Caco-2 (cell line): Measurements from ENCODE around the gene HBA2. TPM values are rescaled to one million over a fixed set of nuclear protein-coding genes. Genes with fewer than 3 reads are reported as not detected.
"Not testable (repeated sequence)": the region's sequence is repeated elsewhere in the genome, so short reads cannot be mapped to it uniquely, and the experiment has no call there.

Experiments
- BruUV-seq: library from RNA; stranded (reverse); fragments of 400-500 nt; replicated peaks from 2 replicates; lab custom pipeline; 2021; lab: Mats Ljungman, UMichigan
- CTCF ChIA-PET: fragments of 300-600 bp; sonication (Branson Sonifier 250); formaldehyde crosslinking; loops from one replicate; lab custom pipeline; 2022; ENCODE audit warnings: antibody characterized with exemption; lab: Charles Lee
- POLR2A ChIA-PET: fragments of 300-600 bp; sonication (Branson Sonifier 250); formaldehyde crosslinking; loops from one replicate; lab custom pipeline; 2022; ENCODE audit warnings: antibody characterized with exemption; lab: Charles Lee
- DNase-seq, 2 experiments: peaks; one replicate each; pipeline versions ENCODE4 v3.0.0 to v3.0.0-alpha.2; 2020 to 2022
- H3K27me3 ChIP-seq: replicated peaks from 2 replicates; pipeline ENCODE4 v1.6.0; 2011; ENCODE audit warnings: low read length; ENCODE audit not compliant: control insufficient read depth, insufficient read depth
- H3K36me3 ChIP-seq: 2 replicates; pipeline ENCODE4 v1.5.1; 2011; ENCODE audit warnings: low read length; ENCODE audit not compliant: control insufficient read depth, insufficient read depth
- H3K4me1 ChIP-seq: fragments of 250-450 bp; sonication (Bioruptor Pico); 2 replicates; pipeline ENCODE4 v1.5.1; 2020; ENCODE audit warnings: mild to moderate bottlenecking
- H3K4me3 ChIP-seq: 2 replicates; pipeline ENCODE4 v1.5.1; 2011; ENCODE audit warnings: low read depth, mild to moderate bottlenecking, control low read depth, low read length
- H3K9me3 ChIP-seq: fragments of 250-450 bp; sonication (Bioruptor Pico); 2 replicates; pipeline ENCODE4 v1.5.1; 2020; ENCODE audit warnings: mild to moderate bottlenecking, moderate library complexity
- H3K27ac Mint-ChIP-seq: one replicate; pipeline ENCODE4 v1.8.0; 2022; ENCODE audit warnings: mixed read lengths; ENCODE audit not compliant: unreplicated experiment
- H3K27me3 Mint-ChIP-seq: one replicate; pipeline ENCODE4 v1.8.0; 2022; ENCODE audit warnings: mixed read lengths; ENCODE audit not compliant: insufficient read depth, unreplicated experiment
- H3K36me3 Mint-ChIP-seq: one replicate; pipeline ENCODE4 v1.8.0; 2022; ENCODE audit warnings: mild to moderate bottlenecking, mixed read lengths; ENCODE audit not compliant: insufficient read depth, unreplicated experiment
- H3K4me1 Mint-ChIP-seq: one replicate; pipeline ENCODE4 v1.8.0; 2022; ENCODE audit warnings: low read depth, mixed read lengths; ENCODE audit not compliant: unreplicated experiment
- H3K4me3 Mint-ChIP-seq: one replicate; pipeline ENCODE4 v1.8.0; 2022; ENCODE audit warnings: mild to moderate bottlenecking, moderate library complexity, mixed read lengths; ENCODE audit not compliant: unreplicated experiment
- H3K9me3 Mint-ChIP-seq: one replicate; pipeline ENCODE4 v1.8.0; 2022; ENCODE audit warnings: mixed read lengths; ENCODE audit not compliant: unreplicated experiment
- intact Hi-C: fragments of 100-400 bp; cut with micrococcal nuclease; formaldehyde crosslinking; loops from one replicate; pipeline ENCODE4 v1.10.0; 2022; ENCODE audit not compliant: unreplicated experiment
- total RNA-seq: library from RNA; stranded (reverse); gene quantifications from 2 replicates; pipeline ENCODE4 v1.2.3, GENCODE V29; 2022
- TF ChIP-seq, protein P1 (sequence below), 2 experiments: fragments of 200-600 bp in 1 of 2; IDR thresholded peaks; 1 replicate in 1 of 2; 2 replicates in 1 of 2; pipeline versions ENCODE4 v1.5.1 to v1.8.0; 2011 to 2022; ENCODE audit warnings: antibody characterized with exemption in 1 of 2, control low read depth in 1 of 2, inconsistent platforms in 1 of 2, low read depth in 1 of 2, low read length in 1 of 2, mild to moderate bottlenecking in 1 of 2, moderate library complexity in 1 of 2; ENCODE audit not compliant: insufficient read depth in 1 of 2, severe bottlenecking in 1 of 2, unreplicated experiment in 1 of 2

The HBA2 gene
- total RNA-seq, 1 experiment from 2014 or later = 2.1 TPM

DNA sequence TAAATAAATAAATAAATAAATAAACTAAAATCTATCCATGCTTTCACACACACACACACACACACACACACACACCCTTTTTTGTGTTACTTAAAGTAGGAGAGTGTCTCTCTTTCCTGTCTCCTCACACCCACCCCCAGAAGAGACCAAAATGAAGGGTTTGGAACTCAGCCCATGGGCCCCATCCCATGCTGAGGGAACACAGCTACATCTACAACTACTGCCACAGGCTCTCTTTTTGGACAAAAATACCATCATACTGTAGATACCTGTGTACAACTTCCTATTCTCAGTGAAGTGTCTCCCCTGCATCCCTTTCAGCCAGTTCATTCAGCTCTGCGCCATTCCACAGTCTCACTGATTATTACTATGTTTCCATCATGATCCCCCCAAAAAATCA is 1.9 kb upstream of the HBA2 start:
- Mint-ChIP-seq H3K27me3 (peaks cover 23% of the 10 kb centered on the region), H3K9me3 (no peaks in the 10 kb centered on the region), H3K27ac (no peak overlapping the region), H3K4me3 (no peak overlapping the region), H3K4me1 (no peaks in the 10 kb centered on the region), H3K36me3 (no peaks in the 10 kb centered on the region)
- no peak for DNase-seq
- POLR2A ChIA-PET = no interaction called here
- H3K4me1 ChIP-seq = no peaks in the 10 kb centered on the region
- no peaks in the 10 kb centered on the region for H3K27me3 ChIP-seq
- BruUV-seq = no TSS peak
- no peaks in the 10 kb centered on the region for H3K9me3 ChIP-seq
- H3K4me3 ChIP-seq = no peak overlapping the region
- intact Hi-C loops = no loop called here
- CTCF ChIA-PET = interaction anchor here (0.6 kb wide), 1 partner anchor 63 kb away, joined by 4 read pairs; no protein-coding TSS in a partner anchor
- TF ChIP-seq, protein P1, sequence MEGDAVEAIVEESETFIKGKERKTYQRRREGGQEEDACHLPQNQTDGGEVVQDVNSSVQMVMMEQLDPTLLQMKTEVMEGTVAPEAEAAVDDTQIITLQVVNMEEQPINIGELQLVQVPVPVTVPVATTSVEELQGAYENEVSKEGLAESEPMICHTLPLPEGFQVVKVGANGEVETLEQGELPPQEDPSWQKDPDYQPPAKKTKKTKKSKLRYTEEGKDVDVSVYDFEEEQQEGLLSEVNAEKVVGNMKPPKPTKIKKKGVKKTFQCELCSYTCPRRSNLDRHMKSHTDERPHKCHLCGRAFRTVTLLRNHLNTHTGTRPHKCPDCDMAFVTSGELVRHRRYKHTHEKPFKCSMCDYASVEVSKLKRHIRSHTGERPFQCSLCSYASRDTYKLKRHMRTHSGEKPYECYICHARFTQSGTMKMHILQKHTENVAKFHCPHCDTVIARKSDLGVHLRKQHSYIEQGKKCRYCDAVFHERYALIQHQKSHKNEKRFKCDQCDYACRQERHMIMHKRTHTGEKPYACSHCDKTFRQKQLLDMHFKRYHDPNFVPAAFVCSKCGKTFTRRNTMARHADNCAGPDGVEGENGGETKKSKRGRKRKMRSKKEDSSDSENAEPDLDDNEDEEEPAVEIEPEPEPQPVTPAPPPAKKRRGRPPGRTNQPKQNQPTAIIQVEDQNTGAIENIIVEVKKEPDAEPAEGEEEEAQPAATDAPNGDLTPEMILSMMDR (IDR thresholded peaks at IDR 0.05; ENCODE audit: insufficient read depth in 1 of 2, low read depth in 1 of 2, low read length in 1 of 2, severe bottlenecking in 1 of 2, unreplicated experiment in 1 of 2) = no peak
- no peaks in the 10 kb centered on the region for H3K36me3 ChIP-seq

DNA sequence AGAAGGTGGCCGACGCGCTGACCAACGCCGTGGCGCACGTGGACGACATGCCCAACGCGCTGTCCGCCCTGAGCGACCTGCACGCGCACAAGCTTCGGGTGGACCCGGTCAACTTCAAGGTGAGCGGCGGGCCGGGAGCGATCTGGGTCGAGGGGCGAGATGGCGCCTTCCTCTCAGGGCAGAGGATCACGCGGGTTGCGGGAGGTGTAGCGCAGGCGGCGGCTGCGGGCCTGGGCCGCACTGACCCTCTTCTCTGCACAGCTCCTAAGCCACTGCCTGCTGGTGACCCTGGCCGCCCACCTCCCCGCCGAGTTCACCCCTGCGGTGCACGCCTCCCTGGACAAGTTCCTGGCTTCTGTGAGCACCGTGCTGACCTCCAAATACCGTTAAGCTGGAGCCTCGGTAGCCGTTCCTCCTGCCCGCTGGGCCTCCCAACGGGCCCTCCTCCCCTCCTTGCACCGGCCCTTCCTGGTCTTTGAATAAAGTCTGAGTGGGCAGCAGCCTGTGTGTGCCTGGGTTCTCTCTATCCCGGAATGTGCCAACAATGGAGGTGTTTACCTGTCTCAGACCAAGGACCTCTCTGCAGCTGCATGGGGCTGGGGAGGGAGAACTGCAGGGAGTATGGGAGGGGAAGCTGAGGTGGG is 657 bp downstream of the HBA2 start:
- H3K9me3 Mint-ChIP-seq, H3K27me3 ChIP-seq, POLR2A ChIA-PET, H3K36me3 ChIP-seq, H3K4me1 ChIP-seq, CTCF ChIA-PET, H3K27ac Mint-ChIP-seq, DNase-seq, H3K4me1 Mint-ChIP-seq, H3K9me3 ChIP-seq, H3K36me3 Mint-ChIP-seq, H3K4me3 ChIP-seq, intact Hi-C loops, BruUV-seq: not testable (repeated sequence)
- peaks cover 21% of the 10 kb centered on the region for H3K27me3 Mint-ChIP-seq
- peak overlapping the region; percentile 40 for H3K4me3 Mint-ChIP-seq

DNA sequence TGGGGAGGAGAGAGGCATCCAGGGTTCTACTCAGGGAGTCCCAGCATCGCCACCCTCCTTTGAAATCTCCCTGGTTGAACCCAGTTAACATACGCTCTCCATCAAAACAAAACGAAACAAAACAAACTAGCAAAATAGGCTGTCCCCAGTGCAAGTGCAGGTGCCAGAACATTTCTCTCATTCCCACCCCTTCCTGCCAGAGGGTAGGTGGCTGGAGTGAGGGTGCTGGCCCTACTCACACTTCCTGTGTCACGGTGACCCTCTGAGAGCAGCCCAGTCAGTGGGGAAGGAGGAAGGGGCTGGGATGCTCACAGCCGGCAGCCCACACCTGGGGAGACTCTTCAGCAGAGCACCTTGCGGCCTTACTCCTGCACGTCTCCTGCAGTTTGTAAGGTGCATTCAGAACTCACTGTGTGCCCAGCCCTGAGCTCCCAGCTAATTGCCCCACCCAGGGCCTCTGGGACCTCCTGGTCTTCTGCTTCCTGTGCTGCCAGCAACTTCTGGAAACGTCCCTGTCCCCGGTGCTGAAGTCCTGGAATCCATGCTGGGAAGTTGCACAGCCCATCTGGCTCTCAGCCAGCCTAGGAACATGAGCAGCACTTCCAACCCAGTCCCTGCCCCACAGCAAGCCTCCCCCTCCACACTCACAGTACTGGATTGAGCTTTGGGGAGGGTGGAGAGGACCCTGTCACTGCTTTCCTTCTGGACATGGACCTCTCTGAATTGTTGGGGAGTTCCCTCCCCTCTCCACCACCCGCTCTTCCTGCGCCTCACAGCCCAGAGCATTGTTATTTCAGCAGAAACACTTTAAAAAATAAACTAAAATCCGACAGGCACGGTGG is 1.5 kb downstream of the HBA2 start:
- H3K9me3 Mint-ChIP-seq, BruUV-seq, H3K27me3 ChIP-seq: not testable (repeated sequence)

More for the DNA sequence above, 1.5 kb downstream of the HBA2 start:
- intact Hi-C loops, H3K4me1 Mint-ChIP-seq, CTCF ChIA-PET, POLR2A ChIA-PET, H3K36me3 Mint-ChIP-seq, H3K27ac Mint-ChIP-seq, DNase-seq, H3K9me3 ChIP-seq, H3K36me3 ChIP-seq, H3K4me3 ChIP-seq, H3K4me1 ChIP-seq: not testable (repeated sequence)
- peaks cover 18% of the 10 kb centered on the region for H3K27me3 Mint-ChIP-seq
- peak overlapping the region; percentile 40 for H3K4me3 Mint-ChIP-seq
